ENCODE results near the gene FNDC3A.

- TF ChIP-seq, protein P1, sequence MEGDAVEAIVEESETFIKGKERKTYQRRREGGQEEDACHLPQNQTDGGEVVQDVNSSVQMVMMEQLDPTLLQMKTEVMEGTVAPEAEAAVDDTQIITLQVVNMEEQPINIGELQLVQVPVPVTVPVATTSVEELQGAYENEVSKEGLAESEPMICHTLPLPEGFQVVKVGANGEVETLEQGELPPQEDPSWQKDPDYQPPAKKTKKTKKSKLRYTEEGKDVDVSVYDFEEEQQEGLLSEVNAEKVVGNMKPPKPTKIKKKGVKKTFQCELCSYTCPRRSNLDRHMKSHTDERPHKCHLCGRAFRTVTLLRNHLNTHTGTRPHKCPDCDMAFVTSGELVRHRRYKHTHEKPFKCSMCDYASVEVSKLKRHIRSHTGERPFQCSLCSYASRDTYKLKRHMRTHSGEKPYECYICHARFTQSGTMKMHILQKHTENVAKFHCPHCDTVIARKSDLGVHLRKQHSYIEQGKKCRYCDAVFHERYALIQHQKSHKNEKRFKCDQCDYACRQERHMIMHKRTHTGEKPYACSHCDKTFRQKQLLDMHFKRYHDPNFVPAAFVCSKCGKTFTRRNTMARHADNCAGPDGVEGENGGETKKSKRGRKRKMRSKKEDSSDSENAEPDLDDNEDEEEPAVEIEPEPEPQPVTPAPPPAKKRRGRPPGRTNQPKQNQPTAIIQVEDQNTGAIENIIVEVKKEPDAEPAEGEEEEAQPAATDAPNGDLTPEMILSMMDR (IDR thresholded peaks at IDR 0.05) = no peak
- TF ChIP-seq REST (IDR thresholded peaks at IDR 0.05; ENCODE audit: insufficient read depth in 1 of 2, low read depth in 2 of 2, low read length in 1 of 2) = no peak
- TF ChIP-seq TCF7L2 (IDR thresholded peaks at IDR 0.05; ENCODE audit: low read depth, low read length) = no peak
- no peak for TF ChIP-seq SIN3A (IDR thresholded peaks at IDR 0.05; ENCODE audit: borderline replicate concordance, insufficient read depth, low read depth, low read length)
- no peak for TF ChIP-seq POLR2AphosphoS5 (IDR thresholded peaks at IDR 0.05; ENCODE audit: low read depth, low read length)
These were observed 53.9 kb downstream of the FNDC3A start for GRCh38 chr13:49029570-49029969.
